Heart left ventricle (tissue), 13 donors: ENCODE measurements around the gene BAIAP2.

Source experiments
- POLR2A ChIP-seq, 2 donors: fragments of 450-650 bp; IDR thresholded peaks; one replicate each; pipeline ENCODE4 v1.6.1; 2017; ENCODE audit warnings: antibody characterized with exemption in 2 of 2, mild to moderate bottlenecking in 2 of 2, moderate library complexity in 2 of 2
- TF ChIP-seq, protein P1 (sequence below), 12 donors: fragments of 200-600 bp; sonication (generic) in 4 of 12; IDR thresholded peaks; one replicate each; pipeline versions ENCODE4 v1.5.0 to v1.8.0; 2018 to 2022; ENCODE audit warnings: antibody characterized with exemption in 12 of 12, mild to moderate bottlenecking in 5 of 12
- donor health status: ischemic (EF 13 %, LVEDD 7.1; RV severe dilation, severe dysfunction).
- donor health status: DM: no; HTN: yes; CAD: no.
- donor health status: DM: no; HTN: no; CAD: no.
- donor health status: ischemic (EF 25% LVEDD 6.9; RV normal size, moderate dysfunction).
- donor health status: ischemic (EF 25% LVEDD 5.7; RV mildly dilated, moderate dysfunction).
- donor health status: ischemic (EF 35%, LVEDD 5.7; RV mildly dilated, moderate dysfunction).
- donor health status: nonischemic (EF 11% LVEDD 7.7; RV severe dilation, severe dysfunction).
- donor health status: DM: yes; HTN: yes; CAD: no.
- donor health status: PGD.
- donor health status: ischemic (EF 29% LVEDD 5.4; RV normal size, mild dysfunction).
- donor health status: nonischemic (EF 23%, LVEDD 6.1; RV moderate dilation, normal function).

DNA sequence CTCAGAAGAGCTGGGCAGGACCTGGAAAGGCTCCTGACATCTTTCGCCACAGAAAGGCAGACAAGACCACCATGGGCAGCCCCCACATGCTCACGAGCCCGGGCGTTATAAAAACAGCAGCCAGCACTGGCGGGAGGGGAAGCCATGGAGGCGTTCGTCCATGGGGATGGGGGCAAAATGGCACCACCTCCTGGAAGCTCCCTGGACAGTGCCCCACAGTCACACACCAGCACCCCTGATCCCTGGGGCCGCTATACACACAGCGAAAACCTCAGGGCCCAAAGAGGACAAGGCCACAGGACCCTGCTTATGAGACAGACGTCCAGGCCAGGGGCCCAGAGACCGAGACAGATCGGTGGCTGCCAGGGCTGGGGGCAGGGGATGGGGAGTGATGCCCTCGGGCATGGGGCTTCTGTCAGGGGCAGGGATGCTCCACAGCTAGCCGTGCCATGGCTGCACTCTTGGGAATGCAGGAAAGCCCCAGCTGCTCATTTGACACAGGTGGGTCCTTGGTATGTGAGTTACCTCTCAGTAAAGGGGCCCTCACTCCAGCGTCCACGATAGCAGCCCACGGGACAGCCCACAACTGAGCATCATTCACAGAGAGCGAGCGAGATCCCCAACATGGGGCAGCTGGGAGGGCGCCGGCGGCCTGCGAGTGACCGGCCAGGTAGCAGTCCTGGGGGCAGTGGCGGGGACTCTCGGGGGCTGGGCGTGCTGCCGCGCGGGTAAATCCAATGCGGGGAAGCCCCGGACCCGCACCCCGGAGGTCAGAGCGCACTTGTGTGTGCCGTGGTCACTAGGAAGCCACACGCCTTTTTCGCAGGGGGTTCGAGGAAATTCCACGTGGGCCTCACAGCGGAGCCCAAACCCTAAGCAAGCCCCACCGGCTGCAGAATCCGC lies 124.0 kb downstream of the BAIAP2 start:
- TF ChIP-seq, protein P1, sequence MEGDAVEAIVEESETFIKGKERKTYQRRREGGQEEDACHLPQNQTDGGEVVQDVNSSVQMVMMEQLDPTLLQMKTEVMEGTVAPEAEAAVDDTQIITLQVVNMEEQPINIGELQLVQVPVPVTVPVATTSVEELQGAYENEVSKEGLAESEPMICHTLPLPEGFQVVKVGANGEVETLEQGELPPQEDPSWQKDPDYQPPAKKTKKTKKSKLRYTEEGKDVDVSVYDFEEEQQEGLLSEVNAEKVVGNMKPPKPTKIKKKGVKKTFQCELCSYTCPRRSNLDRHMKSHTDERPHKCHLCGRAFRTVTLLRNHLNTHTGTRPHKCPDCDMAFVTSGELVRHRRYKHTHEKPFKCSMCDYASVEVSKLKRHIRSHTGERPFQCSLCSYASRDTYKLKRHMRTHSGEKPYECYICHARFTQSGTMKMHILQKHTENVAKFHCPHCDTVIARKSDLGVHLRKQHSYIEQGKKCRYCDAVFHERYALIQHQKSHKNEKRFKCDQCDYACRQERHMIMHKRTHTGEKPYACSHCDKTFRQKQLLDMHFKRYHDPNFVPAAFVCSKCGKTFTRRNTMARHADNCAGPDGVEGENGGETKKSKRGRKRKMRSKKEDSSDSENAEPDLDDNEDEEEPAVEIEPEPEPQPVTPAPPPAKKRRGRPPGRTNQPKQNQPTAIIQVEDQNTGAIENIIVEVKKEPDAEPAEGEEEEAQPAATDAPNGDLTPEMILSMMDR (IDR thresholded peaks at IDR 0.05), result no peak
- no peak for TF ChIP-seq POLR2A (IDR thresholded peaks at IDR 0.05)
